HEK293 (cell line): ENCODE measurements around the gene POLD3.

Experiments
- CTCF ChIA-PET: fragments of 350-600 bp; formaldehyde crosslinking; extraction: SDS; loops from one replicate; lab custom pipeline; 2021; ENCODE audit warnings: antibody characterized with exemption; lab: Yijun Ruan, JAX
- POLR2A ChIA-PET: fragments of 300-600 bp; formaldehyde crosslinking; extraction: SDS; loops from one replicate; lab custom pipeline; 2020; ENCODE audit warnings: antibody characterized with exemption, inconsistent platforms; lab: Yijun Ruan, JAX
- H3K27ac ChIP-seq: fragments of 200-500 bp; sonication (Bioruptor generic); 2 replicates; pipeline ENCODE4 v1.5.1; 2014; ENCODE audit warnings: low read depth, low read length, control low read depth, inconsistent platforms; ENCODE audit errors: extremely low read depth
- H3K36me3 ChIP-seq, 2 experiments: fragments of 200-500 bp in 1 of 2; sonication (Bioruptor generic) in 1 of 2; 1 replicate in 1 of 2; 2 replicates in 1 of 2; pipeline ENCODE4 v1.5.1; 2014 to 2017; ENCODE audit warnings: inconsistent platforms in 2 of 2, low read length in 2 of 2; ENCODE audit not compliant: control insufficient read depth in 2 of 2, insufficient read depth in 1 of 2
- H3K4me1 ChIP-seq: fragments of 200-500 bp; sonication (Bioruptor generic); 2 replicates; pipeline ENCODE4 v1.5.1; 2014; ENCODE audit warnings: mild to moderate bottlenecking, low read length, inconsistent platforms; ENCODE audit not compliant: control insufficient read depth, insufficient read depth
- H3K4me3 ChIP-seq: 2 replicates; pipeline ENCODE4 v1.5.1; 2011; ENCODE audit warnings: low read depth, mild to moderate bottlenecking, control low read depth, low read length, moderate library complexity
- H3K9me3 ChIP-seq: fragments of 200-500 bp; sonication (Bioruptor generic); 2 replicates; pipeline ENCODE4 v1.5.1; 2014; ENCODE audit warnings: low read depth, low read length, inconsistent platforms; ENCODE audit not compliant: control insufficient read depth, insufficient read depth
- GLIS2 ChIP-seq: fragments of 450-650 bp; formaldehyde crosslinking; IDR thresholded peaks from 2 replicates; pipeline ENCODE4 v1.5.1; 2016; ENCODE audit warnings: missing biosample characterization, missing genetic modification characterization
- REPIN1 ChIP-seq: fragments of 450-650 bp; formaldehyde crosslinking; IDR thresholded peaks from 2 replicates; pipeline ENCODE4 v1.5.1; 2017; ENCODE audit warnings: missing biosample characterization, missing genetic modification characterization, low read depth
- SP3 ChIP-seq: fragments of 450-650 bp; formaldehyde crosslinking; IDR thresholded peaks from 2 replicates; pipeline ENCODE4 v1.5.1; 2016; ENCODE audit warnings: missing biosample characterization, missing genetic modification characterization
- TRIM28 ChIP-seq: IDR thresholded peaks from 2 replicates; pipeline ENCODE4 v1.6.1; 2011; ENCODE audit warnings: low read length, control low read depth, borderline replicate concordance
- YY2 ChIP-seq: fragments of 450-650 bp; formaldehyde crosslinking; IDR thresholded peaks from 2 replicates; pipeline ENCODE4 v1.5.1; 2016; ENCODE audit warnings: missing biosample characterization, missing genetic modification characterization
- ZBTB8A ChIP-seq: fragments of 450-650 bp; formaldehyde crosslinking; IDR thresholded peaks from 2 replicates; pipeline ENCODE4 v1.5.1; 2016; ENCODE audit warnings: missing biosample characterization, missing genetic modification characterization
- ZNF112 ChIP-seq: fragments of 450-650 bp; formaldehyde crosslinking; IDR thresholded peaks from 2 replicates; pipeline ENCODE4 v1.5.0; 2017; ENCODE audit warnings: missing biosample characterization, missing genetic modification characterization
- ZNF133 ChIP-seq: fragments of 450-650 bp; formaldehyde crosslinking; IDR thresholded peaks from 2 replicates; pipeline ENCODE4 v1.5.1; 2016; ENCODE audit warnings: missing biosample characterization, missing genetic modification characterization
- ZNF155 ChIP-seq: fragments of 450-650 bp; formaldehyde crosslinking; IDR thresholded peaks from 2 replicates; pipeline ENCODE4 v1.5.1; 2016; ENCODE audit warnings: missing biosample characterization, missing genetic modification characterization
- ZNF175 ChIP-seq: fragments of 450-650 bp; formaldehyde crosslinking; IDR thresholded peaks from 2 replicates; pipeline ENCODE4 v1.5.1; 2016; ENCODE audit warnings: missing biosample characterization, missing genetic modification characterization
- ZNF184 ChIP-seq: fragments of 450-650 bp; IDR thresholded peaks from 2 replicates; pipeline ENCODE4 v1.5.1; 2018; ENCODE audit warnings: missing biosample characterization, mild to moderate bottlenecking, missing genetic modification characterization
- ZNF223 ChIP-seq: fragments of 450-650 bp; formaldehyde crosslinking; IDR thresholded peaks from 2 replicates; pipeline ENCODE4 v1.5.1; 2016; ENCODE audit warnings: missing biosample characterization, missing genetic modification characterization
- ZNF23 ChIP-seq: fragments of 450-650 bp; formaldehyde crosslinking; IDR thresholded peaks from 2 replicates; pipeline ENCODE4 v1.5.1; 2016; ENCODE audit warnings: missing biosample characterization, missing genetic modification characterization, borderline replicate concordance
- ZNF239 ChIP-seq: fragments of 450-650 bp; formaldehyde crosslinking; IDR thresholded peaks from 2 replicates; pipeline ENCODE4 v1.5.1; 2016; ENCODE audit warnings: missing biosample characterization, missing genetic modification characterization
- ZNF24 ChIP-seq: fragments of 450-650 bp; formaldehyde crosslinking; IDR thresholded peaks from 2 replicates; pipeline ENCODE4 v1.5.1; 2016; ENCODE audit warnings: missing biosample characterization, missing genetic modification characterization
- ZNF311 ChIP-seq: fragments of 450-650 bp; formaldehyde crosslinking; IDR thresholded peaks from 2 replicates; pipeline ENCODE4 v1.5.1; 2017; ENCODE audit warnings: missing biosample characterization, missing genetic modification characterization, borderline replicate concordance
- ZNF324 ChIP-seq: fragments of 450-650 bp; formaldehyde crosslinking; IDR thresholded peaks from 2 replicates; pipeline ENCODE4 v1.5.1; 2016; ENCODE audit warnings: missing biosample characterization, missing genetic modification characterization
- ZNF341 ChIP-seq: fragments of 450-650 bp; formaldehyde crosslinking; IDR thresholded peaks from 2 replicates; pipeline ENCODE4; 2016; ENCODE audit warnings: low read depth, missing biosample characterization, missing genetic modification characterization
- ZNF354C ChIP-seq: fragments of 450-650 bp; formaldehyde crosslinking; IDR thresholded peaks from 2 replicates; pipeline ENCODE4 v1.5.1; 2016; ENCODE audit warnings: missing biosample characterization, missing genetic modification characterization, low read depth, borderline replicate concordance
- ZNF514 ChIP-seq: fragments of 450-650 bp; formaldehyde crosslinking; IDR thresholded peaks from 2 replicates; pipeline ENCODE4 v1.5.1; 2016; ENCODE audit warnings: missing biosample characterization, missing genetic modification characterization
- ZNF600 ChIP-seq: fragments of 450-650 bp; formaldehyde crosslinking; IDR thresholded peaks from 2 replicates; pipeline ENCODE4 v1.5.1; 2016; ENCODE audit warnings: missing biosample characterization, missing genetic modification characterization
- ZNF658 ChIP-seq: fragments of 450-650 bp; formaldehyde crosslinking; IDR thresholded peaks from 2 replicates; pipeline ENCODE4; 2016; ENCODE audit warnings: missing biosample characterization, missing genetic modification characterization
- ZNF707 ChIP-seq: fragments of 450-650 bp; formaldehyde crosslinking; IDR thresholded peaks from 2 replicates; pipeline ENCODE4 v1.5.1; 2016; ENCODE audit warnings: missing biosample characterization, missing genetic modification characterization
- ZNF747 ChIP-seq: fragments of 450-650 bp; formaldehyde crosslinking; IDR thresholded peaks from 2 replicates; pipeline ENCODE4 v1.5.1; 2016; ENCODE audit warnings: missing biosample characterization, missing genetic modification characterization
- ZNF830 ChIP-seq: fragments of 450-650 bp; IDR thresholded peaks from 2 replicates; pipeline ENCODE4 v1.5.0; 2018; ENCODE audit warnings: missing biosample characterization, missing genetic modification characterization, low read depth, mild to moderate bottlenecking, moderate library complexity
- TF ChIP-seq, protein P1 (sequence below): fragments of 450-650 bp; formaldehyde crosslinking; IDR thresholded peaks from 2 replicates; pipeline ENCODE4 v1.5.1; 2016; ENCODE audit warnings: missing biosample characterization, missing genetic modification characterization
- TF ChIP-seq, protein P2 (sequence below): fragments of 450-650 bp; formaldehyde crosslinking; IDR thresholded peaks from 2 replicates; pipeline ENCODE4; 2016; ENCODE audit warnings: missing biosample characterization, missing genetic modification characterization
- TF ChIP-seq, protein P3 (sequence below): fragments of 450-650 bp; formaldehyde crosslinking; IDR thresholded peaks from 2 replicates; pipeline ENCODE4 v1.5.1; 2016; ENCODE audit warnings: missing biosample characterization, missing genetic modification characterization

Gene POLD3

DNA sequence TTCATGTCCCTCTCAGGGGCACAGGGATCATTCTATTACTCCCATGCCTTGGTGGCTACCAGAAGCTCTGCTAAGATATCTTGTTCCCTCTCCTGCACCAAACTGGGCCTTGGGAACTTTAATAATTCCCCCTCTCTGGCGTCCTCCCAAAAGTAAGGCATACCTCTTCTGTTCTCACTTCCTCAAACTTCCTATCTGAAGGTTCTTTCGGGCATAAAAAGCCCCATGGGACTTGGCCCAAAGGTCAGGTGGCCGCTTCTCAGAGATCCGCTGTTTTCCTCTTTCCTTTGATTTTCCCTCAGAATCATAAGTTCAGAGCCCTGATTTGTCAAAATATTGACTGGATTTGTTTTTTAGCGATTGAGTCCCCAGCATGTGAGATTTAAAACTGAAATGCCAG, 13.0 kb downstream of the POLD3 start:
- no peaks in the 10 kb centered on the region for H3K9me3 ChIP-seq
- H3K4me3 ChIP-seq, result no peak overlapping the region
- peaks cover 8 to 66% of the 10 kb centered on the region in 2 experiments for H3K36me3 ChIP-seq
- ChIA-PET CTCF (interaction anchor here (0.7 kb wide), 1 partner anchor 401 kb away, joined by 3 read pairs; no protein-coding TSS in a partner anchor), POLR2A (no interaction called here)
- H3K4me1 ChIP-seq, result no peaks in the 10 kb centered on the region
- no peak for TF ChIP-seq ZNF830 (tag by site-specific recombination)
- no peak for TF ChIP-seq ZNF324 (tag by site-specific recombination)
- TF ChIP-seq, protein P1, sequence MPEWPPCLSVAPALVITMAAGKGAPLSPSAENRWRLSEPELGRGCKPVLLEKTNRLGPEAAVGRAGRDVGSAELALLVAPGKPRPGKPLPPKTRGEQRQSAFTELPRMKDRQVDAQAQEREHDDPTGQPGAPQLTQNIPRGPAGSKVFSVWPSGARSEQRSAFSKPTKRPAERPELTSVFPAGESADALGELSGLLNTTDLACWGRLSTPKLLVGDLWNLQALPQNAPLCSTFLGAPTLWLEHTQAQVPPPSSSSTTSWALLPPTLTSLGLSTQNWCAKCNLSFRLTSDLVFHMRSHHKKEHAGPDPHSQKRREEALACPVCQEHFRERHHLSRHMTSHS, result no peak
- no peak for TF ChIP-seq ZNF514
- TF ChIP-seq ZNF747 (tag by site-specific recombination), result no peak
- no peak for TF ChIP-seq ZBTB8A
- no peak for TF ChIP-seq ZNF223 (tag by site-specific recombination)
- TF ChIP-seq ZNF311 (tag by site-specific recombination), result no peak
- TF ChIP-seq ZNF707 (tag by site-specific recombination), result no peak
- no peak for TF ChIP-seq ZNF354C (tag by site-specific recombination)
- TF ChIP-seq ZNF341 (tag by site-specific recombination), result no peak
- no peak for TF ChIP-seq REPIN1 (tag by site-specific recombination)
- TF ChIP-seq ZNF133, result no peak
- TF ChIP-seq, protein P2, sequence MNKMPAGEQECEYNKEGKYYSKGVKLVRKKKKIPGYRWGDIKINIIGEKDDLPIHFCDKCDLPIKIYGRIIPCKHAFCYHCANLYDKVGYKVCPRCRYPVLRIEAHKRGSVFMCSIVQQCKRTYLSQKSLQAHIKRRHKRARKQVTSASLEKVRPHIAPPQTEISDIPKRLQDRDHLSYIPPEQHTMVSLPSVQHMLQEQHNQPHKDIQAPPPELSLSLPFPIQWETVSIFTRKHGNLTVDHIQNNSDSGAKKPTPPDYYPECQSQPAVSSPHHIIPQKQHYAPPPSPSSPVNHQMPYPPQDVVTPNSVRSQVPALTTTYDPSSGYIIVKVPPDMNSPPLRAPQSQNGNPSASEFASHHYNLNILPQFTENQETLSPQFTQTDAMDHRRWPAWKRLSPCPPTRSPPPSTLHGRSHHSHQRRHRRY (tag by site-specific recombination), result no peak
- no peak for TF ChIP-seq ZNF112 (tag by site-specific recombination)
- no peak for TF ChIP-seq ZNF155 (tag by site-specific recombination)
- no peak for TF ChIP-seq TRIM28
- no peak for TF ChIP-seq ZNF23
- TF ChIP-seq ZNF175 (tag by site-specific recombination), result no peak
- TF ChIP-seq ZNF600 (tag by site-specific recombination), result no peak
- H3K27ac ChIP-seq, result no peak overlapping the region

DNA sequence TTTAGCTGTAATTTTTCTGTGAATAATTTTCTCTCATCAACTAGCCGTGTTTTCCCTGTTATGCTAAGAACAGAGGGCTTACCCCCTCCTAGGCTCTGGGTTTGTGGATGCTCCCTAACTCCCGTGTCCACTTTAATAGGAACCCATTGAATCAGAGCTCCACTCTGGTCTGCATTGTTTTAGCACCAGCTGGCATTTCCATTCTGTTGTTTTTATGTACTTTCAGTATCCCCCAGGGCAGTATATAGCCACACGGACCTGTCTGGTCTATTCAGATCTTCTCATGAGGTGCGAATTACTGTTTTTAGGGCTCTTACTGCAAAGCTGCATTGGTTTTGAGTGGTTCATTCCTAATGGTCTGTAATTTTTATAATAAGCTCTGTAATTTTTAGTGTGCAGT, 16.0 kb downstream of the POLD3 start:
- Histone ChIP-seq H3K9me3 (no peaks in the 10 kb centered on the region), H3K27ac (no peak overlapping the region)
- TF ChIP-seq, protein P3, sequence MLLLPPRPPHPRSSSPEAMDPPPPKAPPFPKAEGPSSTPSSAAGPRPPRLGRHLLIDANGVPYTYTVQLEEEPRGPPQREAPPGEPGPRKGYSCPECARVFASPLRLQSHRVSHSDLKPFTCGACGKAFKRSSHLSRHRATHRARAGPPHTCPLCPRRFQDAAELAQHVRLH (tag by site-specific recombination), result no peak
- no peak for TF ChIP-seq ZNF658
- no peak for TF ChIP-seq ZNF239 (tag by site-specific recombination)
- TF ChIP-seq SP3 (tag by site-specific recombination), result no peak
- no peak for TF ChIP-seq ZNF24 (tag by site-specific recombination)
- no peak for TF ChIP-seq GLIS2 (tag by site-specific recombination)
- no peak for TF ChIP-seq YY2 (tag by site-specific recombination)
- no peak for TF ChIP-seq ZNF184 (tag by site-specific recombination)
- TF ChIP-seq, all 188 proteins: peak for 0
- H3K4me3 ChIP-seq, result no peak overlapping the region
- ChIA-PET POLR2A (interaction anchor here (0.6 to 0.9 kb wide), 2 partner anchors 16 to 42 kb away, joined by 3 read pairs; partner anchors contain the start of gene POLD3), CTCF (interaction anchor here (0.6 to 1.8 kb wide), 4 partner anchors 17 to 196 kb away, joined by 3 to 7 read pairs (median 4); partner anchors contain the start of gene POLD3)
- H3K36me3 ChIP-seq, result peaks cover 14 to 61% of the 10 kb centered on the region in 2 experiments
- H3K4me1 ChIP-seq, result no peaks in the 10 kb centered on the region
